NB4 (cell line): ENCODE results near the gene SERINC2.

Experiments
- DNase-seq: peaks from one replicate; pipeline ENCODE4 v3.0.0; 2010; ENCODE audit warnings: low read depth
- H3K4me3 ChIP-seq: one replicate; pipeline ENCODE4 v1.5.1; 2011; ENCODE audit warnings: mild to moderate bottlenecking, low read depth, low read length, moderate library complexity
- CTCF ChIP-seq: IDR thresholded peaks from one replicate; pipeline ENCODE4 v1.5.1; 2012; ENCODE audit warnings: low read depth, low read length
- MAX ChIP-seq: IDR thresholded peaks from 2 replicates; pipeline ENCODE4 v1.6.1; 2011; ENCODE audit warnings: low read depth, low read length
- MYC ChIP-seq: IDR thresholded peaks from 2 replicates; pipeline ENCODE4 v1.6.1; 2011; ENCODE audit warnings: low read depth, low read length
- POLR2A ChIP-seq: IDR thresholded peaks from 2 replicates; pipeline ENCODE4 v1.6.1; 2011; ENCODE audit warnings: mild to moderate bottlenecking; ENCODE audit not compliant: insufficient read length; ENCODE audit errors: extremely low read depth

The SERINC2 gene

DNA sequence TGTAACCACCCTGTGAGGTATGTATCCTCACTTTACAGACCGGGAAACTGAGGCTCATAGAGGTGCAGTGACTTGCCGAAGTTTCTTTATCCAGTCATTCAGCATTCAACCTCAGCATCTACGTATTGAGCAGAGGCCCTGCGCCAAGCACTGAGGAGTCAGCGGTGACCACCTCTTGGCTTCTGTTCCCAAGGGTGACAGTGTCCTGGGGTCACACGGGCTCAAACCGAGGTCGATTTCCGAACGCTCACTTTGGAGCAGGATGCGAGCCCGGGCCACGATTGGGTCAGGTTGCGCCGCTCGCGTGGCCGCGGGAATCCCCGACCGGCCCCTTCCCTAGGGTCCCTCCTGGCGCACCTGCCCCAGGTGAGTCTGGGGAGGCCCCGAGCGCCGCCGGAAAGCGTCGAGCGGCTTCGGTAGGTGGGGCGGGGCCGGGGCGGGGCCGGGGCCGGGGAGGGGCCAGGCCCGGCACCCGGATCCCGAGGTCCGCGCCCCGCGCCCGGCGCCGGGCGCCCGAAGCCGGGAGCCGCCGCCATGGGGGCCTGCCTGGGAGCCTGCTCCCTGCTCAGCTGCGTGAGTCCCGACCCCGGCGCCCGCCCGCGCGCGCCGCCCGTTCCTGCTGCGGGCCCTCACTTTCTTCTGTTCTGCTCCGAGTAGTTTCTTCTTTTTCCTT, at the start of gene SERINC2:
SERINC2 (plus strand) TSS at position 482 of the 673 bp plus-strand sequence; CDS start at position 535, 53 bp downstream.
- TF ChIP-seq CTCF (no peak), POLR2A (no peak), MYC (no peak), MAX (no peak)
- peak within 1 kb of the TSS; percentile 47 for H3K4me3 ChIP-seq
- DNase-seq: peak; percentile 34

DNA sequence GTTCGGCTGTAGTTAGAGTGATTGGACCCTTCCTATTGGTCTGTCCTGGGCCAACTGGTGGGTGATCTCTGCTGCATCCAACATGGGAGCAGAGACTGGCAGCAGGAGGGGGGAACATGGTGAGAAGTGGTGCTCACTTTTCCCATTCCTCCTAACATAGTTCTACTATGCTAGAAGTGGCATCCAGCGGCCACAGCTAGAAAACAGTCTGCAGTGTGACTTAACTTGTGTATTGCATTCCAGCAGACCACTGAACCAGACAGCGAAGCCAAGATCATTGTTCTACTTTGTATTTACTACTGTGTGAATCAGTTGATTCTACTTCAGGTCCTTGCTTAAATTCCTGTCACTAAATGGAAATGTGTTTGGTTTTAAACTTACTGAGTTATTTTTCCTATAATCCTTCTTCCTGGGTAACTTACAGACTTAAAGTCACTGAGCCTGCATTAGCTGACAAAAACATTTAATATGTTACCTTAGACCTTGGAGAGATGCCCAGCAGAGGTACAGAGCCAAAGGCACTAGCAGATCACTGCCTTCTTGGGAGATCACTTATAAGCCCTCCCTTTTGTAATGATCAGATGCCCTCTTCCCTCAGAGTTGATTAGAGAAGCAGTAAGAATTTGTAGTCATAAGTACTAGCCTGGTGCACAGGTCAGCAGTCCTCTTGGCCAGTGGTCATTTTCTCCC, 48.3 kb upstream of the SERINC2 start:
- TF ChIP-seq CTCF (no peak), MYC (no peak), POLR2A (no peak), MAX (no peak)
- no peak for DNase-seq
- no peak overlapping the region for H3K4me3 ChIP-seq

- no peak for TF ChIP-seq MAX
- no peak for TF ChIP-seq POLR2A
- no peak for TF ChIP-seq MYC
- no peak for TF ChIP-seq CTCF
- H3K4me3 ChIP-seq: no peak overlapping the region
- no peak for DNase-seq
These were observed 46.2 kb upstream of the SERINC2 start for GRCh38 chr1:31366796-31367195.

DNA sequence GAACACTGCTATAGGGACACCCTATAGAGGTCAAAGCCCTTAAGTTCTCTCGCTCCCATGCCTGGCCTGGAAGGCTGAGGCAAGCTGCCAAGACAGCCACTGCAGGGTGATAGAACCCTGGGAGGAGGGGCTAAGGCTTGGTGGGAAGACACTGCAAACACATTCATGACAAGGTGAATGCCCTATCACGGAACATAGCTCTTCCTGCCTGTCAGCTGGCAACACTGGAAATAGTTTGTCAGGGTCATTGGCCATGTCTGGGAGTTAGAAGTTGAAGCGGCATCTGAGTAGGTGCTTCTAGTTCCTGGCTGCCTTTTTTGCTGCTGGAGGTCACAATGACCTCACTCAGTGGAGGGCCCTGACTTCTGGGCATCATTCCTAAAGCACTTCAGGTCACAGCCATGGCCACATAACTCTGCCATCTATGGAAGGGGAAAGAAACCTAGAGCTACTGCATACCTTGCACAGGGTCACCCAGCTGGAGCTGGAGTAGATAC, 44.4 kb upstream of the SERINC2 start:
- no peak for DNase-seq
- no peak for TF ChIP-seq POLR2A
- TF ChIP-seq CTCF: no peak
- TF ChIP-seq MAX: no peak
- TF ChIP-seq MYC: no peak
- H3K4me3 ChIP-seq: no peak overlapping the region

GRCh38 chr1:31370021-31370420, 43.0 kb upstream of the SERINC2 start:
- H3K4me3 ChIP-seq: no peak overlapping the region
- no peak for TF ChIP-seq CTCF
- TF ChIP-seq POLR2A: no peak
- no peak for TF ChIP-seq MAX
- no peak for TF ChIP-seq MYC
- no peak for DNase-seq
